HG03558 (cell line): Measurements from ENCODE around the gene ITFG1.

ENCODE experiments used
- ATAC-seq: cut with Tn5 transposase; IDR thresholded peaks from one replicate; pipeline ENCODE4 v1.9.1; 2021; ENCODE audit warnings: moderate number of reproducible peaks; ENCODE audit not compliant: unreplicated experiment; ENCODE audit errors: extremely low read depth

Gene ITFG1

GRCh38 chr16:47431960-47432359 is 28.9 kb downstream of the ITFG1 start:
- no peak for ATAC-seq

GRCh38 chr16:47426806-47427205 is 34.1 kb downstream of the ITFG1 start:
- no peak for ATAC-seq

DNA sequence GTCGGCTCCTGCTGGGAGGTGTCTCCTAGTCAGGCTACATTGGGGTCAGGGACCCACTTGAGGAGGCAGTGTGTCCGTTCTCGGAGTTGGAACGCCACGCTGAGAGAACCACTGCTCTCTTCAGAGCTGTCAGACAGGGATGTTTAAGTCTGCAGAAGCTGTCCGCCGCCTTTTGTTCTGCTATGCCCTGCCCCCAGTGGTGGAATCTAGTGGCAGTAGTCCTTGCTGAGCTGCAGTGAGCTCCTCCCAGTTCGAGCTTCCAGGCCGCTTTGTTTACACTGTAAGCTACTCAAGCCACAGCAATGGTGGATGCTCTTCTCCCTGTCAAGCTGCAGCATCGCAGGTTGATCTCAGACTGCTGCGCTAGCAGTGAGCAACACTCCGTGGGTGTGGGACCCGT is 36.0 kb downstream of the ITFG1 start:
- no peak for ATAC-seq

DNA sequence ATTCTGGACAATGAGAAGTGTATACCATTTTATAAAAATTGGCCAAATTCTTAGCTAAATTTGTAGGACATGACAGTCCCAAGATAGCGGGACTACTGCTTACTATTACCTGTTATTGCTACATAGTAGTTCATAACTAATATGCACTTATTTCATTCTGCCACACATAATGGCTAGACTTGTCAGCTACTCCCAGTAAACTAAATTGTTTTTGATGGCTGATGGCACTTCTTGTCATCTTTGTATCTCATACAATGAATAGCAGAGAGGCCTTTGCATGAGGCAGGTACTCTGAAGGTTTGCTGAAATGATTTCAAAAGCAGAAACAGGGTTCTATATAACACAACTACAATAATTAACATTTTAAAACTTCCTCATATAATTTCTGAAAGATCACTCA is 44.0 kb downstream of the ITFG1 start:
- no peak for ATAC-seq

DNA sequence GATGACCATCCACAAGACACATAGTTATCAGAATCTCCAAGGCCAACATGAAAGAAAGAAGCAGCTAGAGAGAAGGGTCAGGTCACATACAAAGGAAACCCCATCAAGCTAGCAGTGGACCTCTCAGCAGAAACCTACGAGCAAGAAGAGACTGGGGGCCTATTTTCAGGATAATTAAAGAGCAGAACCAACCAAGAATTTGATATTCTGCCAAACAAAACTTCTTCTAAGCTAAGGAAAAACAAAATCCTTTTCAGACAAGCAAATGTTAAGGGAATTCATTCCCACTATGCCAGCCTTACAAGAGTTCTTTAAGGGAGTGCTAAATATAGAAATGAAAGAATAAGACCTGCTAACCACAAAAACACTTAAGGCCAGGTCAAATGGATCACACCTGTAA is 47.8 kb downstream of the ITFG1 start:
- ATAC-seq: no peak

GRCh38 chr16:47408491-47408890 is 52.4 kb downstream of the ITFG1 start:
- ATAC-seq: no peak

DNA sequence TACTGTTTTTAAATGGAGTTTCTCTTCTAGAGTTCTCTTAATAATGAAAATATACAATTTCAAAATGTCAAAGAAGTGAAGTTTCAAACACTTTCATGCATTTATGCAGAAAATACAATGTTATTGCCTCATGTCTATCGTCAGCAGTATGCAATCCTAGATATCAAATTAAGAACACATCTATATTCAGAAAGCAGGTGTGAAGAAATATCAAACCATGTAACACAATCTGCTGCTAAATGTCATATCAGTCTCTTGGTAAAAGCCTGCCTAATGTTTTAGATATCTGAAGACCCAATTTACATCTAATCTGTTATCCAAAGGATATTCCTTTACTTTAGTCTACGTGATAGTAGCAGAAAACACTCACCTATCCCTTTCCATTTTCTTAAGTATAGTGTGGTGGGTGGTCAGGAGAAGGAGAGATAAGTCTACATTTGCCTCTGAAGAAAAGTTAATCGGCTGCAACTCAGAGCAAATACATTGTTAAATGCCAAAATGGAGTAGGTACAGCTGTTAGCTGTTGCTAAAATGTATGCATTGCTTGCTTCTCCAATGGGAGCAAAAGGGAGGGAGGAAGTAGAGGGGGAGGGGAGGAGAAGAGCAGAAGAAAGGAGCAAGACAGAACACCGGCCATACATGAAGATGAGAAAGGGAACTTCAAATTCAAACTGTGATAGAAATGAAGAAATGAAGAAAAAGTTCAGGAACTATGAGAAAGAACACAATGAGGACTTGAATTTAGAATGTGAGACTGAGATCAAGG is 64.9 kb downstream of the ITFG1 start:
- no peak for ATAC-seq

GRCh38 chr16:47392081-47392480 is 68.8 kb downstream of the ITFG1 start:
- peak; percentile 85 for ATAC-seq

DNA sequence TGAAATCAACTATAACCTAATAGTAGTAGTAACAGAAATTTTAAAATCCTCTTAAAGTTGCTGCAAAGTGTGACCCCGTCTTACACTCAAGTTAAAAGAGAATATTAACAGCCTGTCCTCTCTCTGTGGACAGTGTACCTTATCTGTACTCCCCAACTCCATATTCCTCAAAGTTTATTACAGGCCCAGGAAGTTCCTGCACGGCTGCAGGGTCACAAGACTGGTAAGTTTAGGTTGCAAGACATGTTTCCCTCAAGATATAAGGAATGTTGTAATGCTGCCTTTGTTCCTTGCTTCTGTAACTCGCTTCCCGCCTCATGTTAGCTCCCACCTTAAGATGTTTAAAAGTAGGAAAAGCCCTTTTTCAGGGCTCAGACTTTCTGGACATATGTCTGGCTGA is 72.2 kb downstream of the ITFG1 start:
- ATAC-seq: no peak

DNA sequence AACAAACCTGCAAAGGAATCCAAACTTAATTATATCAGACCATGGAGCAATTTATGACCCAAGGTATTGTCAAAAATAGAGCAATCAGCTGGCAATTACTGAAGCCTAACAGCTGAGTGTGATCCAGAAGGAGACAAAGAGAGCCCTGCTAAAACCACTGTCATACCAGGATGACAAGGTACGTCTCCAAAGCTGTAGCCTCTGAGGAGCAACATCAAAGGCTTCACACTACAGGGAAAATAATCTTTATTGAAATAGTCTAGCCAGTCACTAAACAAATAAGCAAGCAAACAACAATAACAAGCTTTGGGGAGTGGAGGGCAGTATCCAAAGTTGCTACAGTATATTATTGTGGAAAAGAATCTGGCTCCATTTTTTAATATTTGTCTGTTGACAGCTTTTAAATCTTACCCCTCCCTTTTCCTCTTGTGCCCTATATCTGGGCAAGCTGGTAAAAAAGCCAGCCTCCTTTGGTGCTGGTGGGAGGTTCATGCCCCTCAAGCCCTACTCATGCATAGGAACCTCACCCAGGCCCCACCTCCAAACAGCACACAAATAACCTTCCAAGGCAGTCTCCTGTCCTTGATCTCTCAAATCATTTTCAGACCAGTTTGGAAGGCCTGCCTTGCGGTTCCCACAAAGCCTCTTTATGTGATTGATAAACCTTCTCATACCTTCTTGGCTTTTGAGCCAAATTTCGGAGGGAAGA is 73.7 kb downstream of the ITFG1 start:
- no peak for ATAC-seq

GRCh38 chr16:47386201-47386718 is 74.6 kb downstream of the ITFG1 start:
- ATAC-seq: no peak

- no peak for ATAC-seq
These were observed 78.5 kb downstream of the ITFG1 start for GRCh38 chr16:47382362-47382761.

- no peak for ATAC-seq
These were observed 83.7 kb downstream of the ITFG1 start for GRCh38 chr16:47377154-47377553.

DNA sequence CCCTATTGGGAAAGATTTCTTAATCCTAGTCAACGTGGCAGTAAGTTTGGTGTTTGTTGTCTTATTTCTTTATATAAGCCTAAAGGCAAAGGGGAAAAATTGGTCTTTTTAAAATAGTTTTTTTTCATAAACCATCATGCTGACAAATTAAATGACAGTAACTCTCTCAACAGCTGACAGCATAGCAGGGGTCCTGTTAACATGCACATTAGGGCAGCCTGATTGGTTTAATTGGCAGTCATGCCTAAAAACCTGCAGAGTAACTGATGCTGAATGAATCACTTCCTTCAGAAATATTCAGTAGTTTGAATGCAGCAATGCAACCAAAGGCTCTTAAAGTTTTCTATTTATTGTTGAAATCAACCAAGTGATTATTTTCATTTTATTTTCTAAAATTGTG is 85.4 kb downstream of the ITFG1 start:
- no peak for ATAC-seq

DNA sequence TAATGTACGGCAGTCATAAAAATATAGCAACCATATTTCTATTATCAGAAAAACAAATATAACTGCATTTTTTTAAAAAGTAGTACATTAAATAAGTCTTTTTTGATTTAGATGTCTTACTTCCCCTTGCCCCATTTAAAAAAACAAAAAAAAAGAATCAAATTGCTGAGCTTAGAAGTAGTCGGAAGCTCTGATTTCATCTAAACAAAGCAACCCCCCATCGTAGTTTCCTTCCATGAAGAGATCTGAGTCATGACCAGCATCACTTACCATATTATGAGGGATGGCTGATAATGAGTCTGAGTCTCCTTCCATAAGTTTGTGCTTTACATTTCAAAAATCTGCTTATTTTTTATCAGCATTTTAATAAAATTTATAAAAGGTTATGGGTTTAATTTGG is 86.2 kb downstream of the ITFG1 start:
- no peak for ATAC-seq

DNA sequence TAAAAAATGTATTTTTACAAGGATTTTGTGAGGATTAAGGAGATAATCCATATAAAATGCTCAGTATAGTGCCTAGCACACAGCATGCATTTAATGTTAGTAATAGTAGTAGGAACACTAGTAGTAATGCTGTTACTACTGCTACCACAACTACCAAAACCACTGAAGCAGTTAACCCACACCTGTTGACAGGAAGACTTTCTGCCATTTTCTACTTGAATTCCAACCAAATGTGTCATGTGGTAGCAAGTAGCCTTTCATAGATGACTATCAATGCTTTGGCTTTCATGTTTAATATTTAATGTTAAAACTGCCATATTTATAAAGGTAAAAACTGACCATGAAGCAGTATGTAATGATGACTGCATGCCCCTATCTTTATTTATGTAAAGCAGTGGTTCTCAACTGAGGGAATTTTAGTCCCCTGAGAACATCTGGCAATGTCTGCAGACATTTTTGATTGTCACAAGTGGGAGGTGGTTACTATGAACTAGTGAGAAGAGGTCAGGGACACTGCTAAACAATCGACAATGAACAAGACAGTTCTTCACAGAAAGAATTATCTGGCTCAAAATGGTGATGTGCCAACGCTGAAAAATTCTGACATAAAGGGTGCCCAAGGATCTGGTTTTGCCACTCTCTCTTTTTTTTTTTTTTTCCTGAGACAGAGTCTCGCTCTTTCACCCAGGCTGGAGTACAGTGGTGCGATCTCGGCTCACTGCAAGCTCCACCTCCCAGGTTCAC is 89.4 kb downstream of the ITFG1 start:
- ATAC-seq: no peak

DNA sequence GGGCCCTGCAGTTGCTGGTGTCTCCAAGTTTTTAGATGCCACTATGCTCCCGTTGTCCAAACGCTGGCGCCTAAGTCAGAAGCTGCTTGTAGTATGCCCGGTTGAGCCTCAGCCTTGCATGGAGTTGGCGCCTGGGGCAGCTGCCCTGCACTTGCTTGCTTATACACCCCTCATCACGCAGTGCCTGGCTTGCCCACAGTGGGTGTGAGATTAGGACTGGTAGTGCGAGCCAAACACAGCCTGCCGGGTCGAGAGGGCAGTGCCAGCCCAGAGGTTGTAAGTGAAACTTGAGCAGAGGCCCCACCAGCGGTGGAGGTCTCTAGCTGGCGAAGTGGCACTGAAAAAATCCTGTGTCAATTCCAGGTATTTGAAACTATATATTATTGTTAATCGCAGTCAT is 90.3 kb downstream of the ITFG1 start:
- ATAC-seq: no peak

DNA sequence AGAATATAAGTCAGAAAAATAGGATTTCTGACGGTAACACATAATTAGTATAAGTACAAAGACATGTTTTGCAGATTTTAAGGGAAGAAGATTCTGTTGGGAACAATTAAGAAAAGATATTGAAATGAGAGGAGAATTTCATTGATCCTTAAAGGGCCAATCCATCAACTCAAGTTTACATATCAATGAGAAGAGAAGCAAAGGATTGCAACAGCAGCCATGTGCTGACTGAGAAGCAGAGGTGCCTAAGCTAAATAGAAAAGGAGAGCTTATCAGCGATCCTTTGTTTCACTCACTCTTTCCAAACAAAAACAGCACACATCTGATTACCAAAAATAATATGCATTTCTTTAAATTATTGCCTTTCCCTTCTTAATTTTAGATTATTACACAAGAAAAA is 94.6 kb downstream of the ITFG1 start:
- ATAC-seq: no peak

DNA sequence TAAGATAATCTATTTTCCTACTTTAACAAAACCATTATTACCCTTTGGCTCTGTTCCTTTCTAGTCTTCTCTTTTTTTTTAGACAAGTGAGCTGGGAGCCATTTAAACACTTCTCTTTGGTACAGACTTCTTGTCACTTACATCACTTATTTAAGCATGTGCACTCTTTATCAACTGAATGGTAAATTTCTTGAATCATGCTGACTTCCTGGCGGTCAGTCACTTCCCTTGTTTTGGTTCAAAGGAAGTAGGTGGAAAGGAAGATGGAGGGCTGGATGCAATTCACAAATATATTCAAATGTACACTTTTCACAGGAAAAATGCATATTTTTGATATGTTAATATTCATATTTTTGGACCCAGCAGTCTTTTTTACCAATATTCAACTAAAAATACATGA is 97.1 kb downstream of the ITFG1 start:
- ATAC-seq: no peak

- ATAC-seq: no peak
These were observed 101.4 kb downstream of the ITFG1 start for GRCh38 chr16:47359478-47359877.

DNA sequence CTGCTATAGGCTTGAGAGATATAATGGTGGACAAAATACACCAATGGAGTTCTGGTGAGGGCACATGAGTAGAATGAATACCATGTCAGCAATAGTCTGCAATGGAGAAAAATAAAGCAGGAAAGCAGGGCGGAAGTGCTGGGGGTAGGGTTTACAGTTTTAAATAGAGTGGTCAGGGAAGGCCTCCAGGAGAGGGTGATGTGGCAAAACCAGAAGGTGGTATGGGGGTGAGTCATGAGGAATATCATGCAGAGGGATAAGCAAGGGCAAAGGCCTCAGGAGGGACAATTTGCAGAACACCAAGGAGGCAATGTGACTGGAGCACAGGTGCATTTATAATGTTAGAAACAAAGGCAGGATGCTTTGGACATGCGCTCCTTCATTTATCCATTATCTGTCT is 102.0 kb downstream of the ITFG1 start:
- ATAC-seq: no peak
